Neural cell (in vitro differentiated cells): ENCODE measurements around the gene FCHSD2. TPM values are rescaled to one million over a fixed set of nuclear protein-coding genes. Genes with fewer than 3 reads are reported as not detected.

Source experiments
- H2AFZ ChIP-seq: fragments of 200-600, 300-800 bp; sonication (generic), shearing (Covaris generic); 2 replicates; pipeline ENCODE4 v1.6.0; 2014; ENCODE audit warnings: low read depth, mild to moderate bottlenecking, antibody characterized with exemption, low read length, moderate library complexity
- H3F3A ChIP-seq: fragments of 200-600 bp; shearing (Covaris generic); 2 replicates; pipeline ENCODE4 v1.6.1; 2016; ENCODE audit warnings: mild to moderate bottlenecking, moderate library complexity, mixed read lengths, antibody characterized with exemption, low read length; ENCODE audit not compliant: insufficient read depth, poor library complexity, severe bottlenecking
- H3K27ac ChIP-seq: fragments of 200-600, 300-800 bp; sonication (generic), shearing (Covaris generic); 2 replicates; pipeline ENCODE4 v1.5.1; 2014; ENCODE audit warnings: mild to moderate bottlenecking, low read length, moderate library complexity
- H3K27me3 ChIP-seq: fragments of 300-800, 200-600 bp; sonication (generic), shearing (Covaris generic); 2 replicates; pipeline ENCODE4 v1.6.0; 2014; ENCODE audit warnings: mild to moderate bottlenecking, low read depth, low read length, moderate library complexity; ENCODE audit not compliant: insufficient read depth
- H3K36me3 ChIP-seq: fragments of 300-800, 200-600 bp; sonication (generic), shearing (Covaris generic); 2 replicates; pipeline ENCODE4 v1.5.1; 2014; ENCODE audit warnings: mild to moderate bottlenecking, antibody characterized with exemption, low read length, moderate library complexity; ENCODE audit not compliant: insufficient read depth
- H3K4me2 ChIP-seq: fragments of 300-800, 200-600 bp; sonication (generic), shearing (Covaris generic); 2 replicates; pipeline ENCODE4 v1.6.0; 2014; ENCODE audit warnings: mild to moderate bottlenecking, low read length
- H3K4me3 ChIP-seq: fragments of 300-800, 200-600 bp; sonication (generic), shearing (Covaris generic); 2 replicates; pipeline ENCODE4 v1.5.1; 2014; ENCODE audit warnings: mild to moderate bottlenecking, low read length, moderate library complexity
- H3K79me2 ChIP-seq: fragments of 200-600 bp; shearing (Covaris generic); replicated peaks from 2 replicates; pipeline ENCODE4 v1.6.0; 2014; ENCODE audit warnings: mild to moderate bottlenecking, low read length, moderate library complexity; ENCODE audit not compliant: insufficient read depth
- H3K9ac ChIP-seq: fragments of 300-800, 200-600 bp; sonication (generic), shearing (Covaris generic); 2 replicates; pipeline ENCODE4 v1.6.1; 2016; ENCODE audit warnings: mild to moderate bottlenecking, low read length, mixed read lengths
- H3K9me2 ChIP-seq: fragments of 200-600 bp; shearing (Covaris generic); 2 replicates; pipeline ENCODE4 v1.6.1; 2016; ENCODE audit warnings: mild to moderate bottlenecking, low read length, mixed read lengths; ENCODE audit not compliant: insufficient read depth
- H3K9me3 ChIP-seq: fragments of 200-600, 300-800 bp; sonication (generic), shearing (Covaris generic); 2 replicates; pipeline ENCODE4 v1.6.1; 2016; ENCODE audit warnings: mild to moderate bottlenecking, mixed run types, low read length, moderate library complexity, mixed read lengths
- H4K20me1 ChIP-seq: fragments of 200-600 bp; shearing (Covaris generic); 2 replicates; pipeline ENCODE4 v1.6.1; 2016; ENCODE audit warnings: mild to moderate bottlenecking, mixed run types; ENCODE audit not compliant: insufficient read depth
- CTCF ChIP-seq: fragments of 450-650 bp; IDR thresholded peaks from 2 replicates; pipeline ENCODE4 v1.5.1; 2014; ENCODE audit warnings: antibody characterized with exemption, mild to moderate bottlenecking, moderate library complexity; ENCODE audit not compliant: poor library complexity, severe bottlenecking
- EP300 ChIP-seq: fragments of 450-650 bp; conservative IDR thresholded peaks from 2 replicates; pipeline ENCODE4 v1.6.1; 2014; ENCODE audit warnings: antibody characterized with exemption, mild to moderate bottlenecking, moderate library complexity; ENCODE audit not compliant: poor library complexity, severe bottlenecking
- EZH2 ChIP-seq: fragments of 200-600, 300-800 bp; shearing (Covaris generic), sonication (generic); IDR thresholded peaks from 2 replicates; pipeline ENCODE4 v1.6.1; 2014; ENCODE audit warnings: antibody characterized with exemption, low read length, borderline replicate concordance, mild to moderate bottlenecking; ENCODE audit not compliant: insufficient read depth, poor library complexity, severe bottlenecking
- MXI1 ChIP-seq: fragments of 450-650 bp; conservative IDR thresholded peaks from 2 replicates; pipeline ENCODE4 v1.6.1; 2014; ENCODE audit warnings: antibody characterized with exemption, mild to moderate bottlenecking; ENCODE audit not compliant: poor library complexity, severe bottlenecking
- POLR2AphosphoS5 ChIP-seq: IDR thresholded peaks from 2 replicates; pipeline ENCODE4 v1.6.1; 2012
- RAD21 ChIP-seq: fragments of 450-650 bp; conservative IDR thresholded peaks from 2 replicates; pipeline ENCODE4 v1.6.1; 2014; ENCODE audit warnings: antibody characterized with exemption, mild to moderate bottlenecking, moderate library complexity
- SMC3 ChIP-seq: fragments of 450-650 bp; conservative IDR thresholded peaks from 2 replicates; pipeline ENCODE4 v1.6.1; 2014; ENCODE audit warnings: antibody characterized with exemption, mild to moderate bottlenecking, moderate library complexity; ENCODE audit not compliant: poor library complexity
- TAF1 ChIP-seq: IDR thresholded peaks from 2 replicates; pipeline ENCODE4 v1.6.1; 2012; ENCODE audit warnings: low read depth
- polyA plus RNA-seq: library from polyadenylated mRNA; depleted of rRNA; stranded (reverse); fragments of >200 nt; gene quantifications from 2 replicates; pipeline ENCODE4 v1.2.3, GENCODE V29; 2014

The FCHSD2 gene
- polyA plus RNA-seq, 1 donor from 2014 or later: 40.8 TPM

GRCh38 chr11:72833083-72833733 is 308.9 kb downstream of the FCHSD2 start:
- H3K9me3 ChIP-seq: no peaks in the 10 kb centered on the region
- H3K9ac ChIP-seq: no peak overlapping the region
- no peak overlapping the region for H3K27ac ChIP-seq
- no peak for TF ChIP-seq EP300
- H3F3A ChIP-seq: no peaks in the 10 kb centered on the region
- no peaks in the 10 kb centered on the region for H4K20me1 ChIP-seq
- no peak overlapping the region for H3K4me3 ChIP-seq
- no peaks in the 10 kb centered on the region for H3K36me3 ChIP-seq
- no peaks in the 10 kb centered on the region for H3K27me3 ChIP-seq
- H3K79me2 ChIP-seq: no peaks in the 10 kb centered on the region
- H2AFZ ChIP-seq: no peak overlapping the region
- no peak overlapping the region for H3K4me2 ChIP-seq
- no peaks in the 10 kb centered on the region for H3K9me2 ChIP-seq

GRCh38 chr11:72832301-72833082 is 309.6 kb downstream of the FCHSD2 start:
- no peak for TF ChIP-seq EP300
- H4K20me1 ChIP-seq: no peaks in the 10 kb centered on the region
- no peaks in the 10 kb centered on the region for H3K9me2 ChIP-seq
- no peaks in the 10 kb centered on the region for H3K9me3 ChIP-seq
- no peak overlapping the region for H2AFZ ChIP-seq
- no peak overlapping the region for H3K4me3 ChIP-seq
- no peaks in the 10 kb centered on the region for H3K79me2 ChIP-seq
- H3K27ac ChIP-seq: no peak overlapping the region
- no peaks in the 10 kb centered on the region for H3K27me3 ChIP-seq
- no peaks in the 10 kb centered on the region for H3F3A ChIP-seq
- H3K9ac ChIP-seq: no peak overlapping the region
- no peak overlapping the region for H3K4me2 ChIP-seq
- no peaks in the 10 kb centered on the region for H3K36me3 ChIP-seq

- TF ChIP-seq TAF1 (no peak), RAD21 (peak; percentile 93), EP300 (no peak), MXI1 (peak; percentile 50), CTCF (peak; percentile 94), EZH2 (no peak), SMC3 (peak; percentile 97), POLR2AphosphoS5 (peak; percentile 13)
- no peak overlapping the region for H3K27ac ChIP-seq
- H3K4me3 ChIP-seq: no peak overlapping the region
- no peak overlapping the region for H2AFZ ChIP-seq
- no peaks in the 10 kb centered on the region for H3K9me2 ChIP-seq
- H3K79me2 ChIP-seq: no peaks in the 10 kb centered on the region
- no peaks in the 10 kb centered on the region for H4K20me1 ChIP-seq
- no peaks in the 10 kb centered on the region for H3K27me3 ChIP-seq
- H3F3A ChIP-seq: no peaks in the 10 kb centered on the region
- no peak overlapping the region for H3K9ac ChIP-seq
- no peaks in the 10 kb centered on the region for H3K36me3 ChIP-seq
- no peak overlapping the region for H3K4me2 ChIP-seq
- H3K9me3 ChIP-seq: no peaks in the 10 kb centered on the region
Observed at GRCh38 chr11:72831521-72832300, 310.4 kb downstream of the FCHSD2 start.
